DMS53 treated with DMSO at 0.1 percent for 48 hours (cell line): Measurements from ENCODE around the gene CDH4.

Source experiments
- DNase-seq: peaks from one replicate; lab custom pipeline; 2025; ENCODE audit not compliant: unreplicated experiment; lab: John Stamatoyannopoulos, UW

Gene CDH4

DNA sequence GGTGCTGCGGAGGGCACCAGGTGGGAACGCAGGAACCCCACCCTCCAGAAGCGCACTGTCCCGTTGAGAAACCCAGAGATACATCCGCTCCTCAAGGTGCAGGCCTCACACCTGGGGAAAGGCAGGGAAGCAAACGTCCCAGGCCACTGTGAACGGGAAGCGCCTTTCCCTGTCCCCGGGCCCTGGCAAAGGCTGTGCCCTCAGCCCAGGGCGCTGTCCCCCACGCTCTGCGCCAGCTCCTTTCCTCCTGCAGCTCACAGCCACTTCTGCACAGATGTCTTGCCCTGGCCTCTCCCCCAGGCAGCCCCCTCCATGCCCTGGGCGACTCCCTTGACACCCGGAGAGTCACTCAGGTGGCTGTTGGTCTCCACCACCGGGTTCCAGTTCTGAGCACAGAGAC is 609.8 kb downstream of the CDH4 start:
- DNase-seq, result no peak

DNA sequence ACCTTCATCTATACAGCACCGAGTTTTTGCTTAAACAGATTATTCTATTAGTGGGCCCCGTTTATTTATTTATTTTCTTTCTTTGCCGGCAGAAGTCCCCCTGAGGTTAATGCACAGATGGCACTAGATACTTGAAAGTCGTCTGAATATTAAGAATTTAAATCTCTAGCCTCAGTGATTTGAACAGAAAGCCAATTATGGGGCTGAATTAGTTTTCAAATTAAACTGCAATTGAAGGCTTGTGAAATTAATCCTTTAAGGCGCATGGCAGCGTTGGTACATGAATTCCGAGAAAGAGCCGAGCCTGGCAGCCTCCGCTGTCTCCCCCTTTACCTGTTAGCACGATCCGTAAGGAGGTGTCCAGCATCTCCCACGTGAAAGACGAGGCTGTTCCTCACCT is 610.8 kb downstream of the CDH4 start:
- no peak for DNase-seq

DNA sequence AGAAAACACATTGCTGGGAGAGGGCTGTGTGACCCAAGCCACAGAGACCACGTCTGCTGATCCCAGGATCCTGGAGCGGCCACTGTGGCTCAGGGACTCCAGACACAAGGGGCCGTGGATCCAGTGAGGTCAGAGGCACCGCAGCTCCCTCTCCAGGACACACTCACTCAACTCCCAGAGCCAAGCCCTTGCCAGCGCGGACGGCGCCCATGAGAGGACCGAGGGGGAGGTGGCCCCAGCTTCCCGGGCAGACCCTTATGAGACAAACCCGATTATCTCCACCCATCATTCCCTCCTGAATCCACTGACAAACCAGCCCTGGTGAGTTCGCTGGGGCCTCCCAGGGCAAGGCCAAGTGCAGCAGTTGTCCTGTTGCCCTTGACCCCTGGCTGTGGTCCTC is 612.4 kb downstream of the CDH4 start:
- no peak for DNase-seq

DNA sequence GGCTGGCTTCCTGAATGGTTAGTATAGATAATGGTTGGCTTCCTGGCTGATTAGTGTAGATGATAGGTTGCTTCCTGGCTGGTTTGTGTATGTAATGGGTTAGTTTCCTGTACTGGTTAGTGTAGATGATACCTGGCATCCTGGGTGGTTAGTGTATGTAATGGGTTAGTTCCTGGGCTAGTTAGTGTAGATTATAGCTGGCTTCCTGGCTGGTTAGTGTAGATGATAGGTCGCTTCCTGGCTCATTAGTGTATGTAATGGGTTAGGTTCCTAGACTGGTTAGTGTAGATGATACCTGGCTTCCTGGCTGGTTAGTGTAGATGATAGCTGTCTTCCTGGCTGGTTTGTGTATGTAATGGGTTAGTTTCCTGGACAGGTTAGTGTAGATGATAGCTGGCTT is 613.3 kb downstream of the CDH4 start:
- no peak for DNase-seq

GRCh38 chr20:61866165-61866564 is 614.1 kb downstream of the CDH4 start:
- DNase-seq, result no peak

DNA sequence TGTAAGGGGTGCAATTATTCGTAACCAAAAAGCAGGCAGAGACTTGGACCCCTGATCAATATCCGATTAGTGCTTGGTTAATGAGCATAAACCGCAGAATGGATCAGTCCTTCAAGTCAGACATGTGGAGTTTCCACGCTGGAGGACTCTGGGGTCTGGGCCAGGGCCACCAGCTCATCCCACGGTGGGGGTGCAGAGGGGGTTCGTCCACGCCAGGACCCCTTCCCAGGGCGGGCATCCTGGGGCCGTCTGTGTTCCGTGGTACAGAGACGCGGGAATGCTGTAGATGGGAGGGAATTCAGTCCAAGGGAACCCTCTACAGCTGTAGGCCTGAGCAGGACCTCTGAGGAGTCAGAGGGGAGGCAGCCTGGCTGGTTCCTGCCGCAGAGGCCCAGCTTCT is 615.9 kb downstream of the CDH4 start:
- no peak for DNase-seq

DNA sequence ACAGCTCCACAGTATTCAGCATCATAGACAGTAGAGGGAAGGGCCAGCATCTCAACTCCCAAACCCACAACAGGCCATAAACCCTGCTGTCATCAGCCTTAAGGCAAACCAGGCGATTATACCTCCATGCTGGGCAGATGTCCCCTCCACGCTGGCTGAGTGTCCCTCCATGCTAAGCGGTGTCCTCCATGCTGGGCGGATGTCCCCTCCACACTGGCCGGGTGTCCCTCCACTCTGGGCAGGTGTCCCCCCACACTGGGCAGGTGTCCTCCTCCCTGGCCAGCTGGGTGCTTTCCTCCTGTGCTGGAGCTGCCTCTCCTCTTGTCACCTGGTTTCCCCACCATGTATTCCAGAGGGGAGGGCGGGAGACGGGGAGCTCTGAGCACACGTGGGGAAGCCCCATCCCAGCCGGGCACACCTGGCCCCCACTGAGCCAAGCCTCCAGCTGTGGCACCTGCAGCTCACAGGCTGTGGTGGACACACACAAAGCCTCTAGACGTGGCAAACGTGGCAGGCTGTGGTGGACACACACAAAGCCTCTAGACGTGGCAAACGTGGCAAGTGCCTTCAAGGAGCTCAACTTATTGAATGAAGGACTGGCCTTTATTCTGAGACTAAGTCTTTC is 616.5 kb downstream of the CDH4 start:
- no peak for DNase-seq

DNA sequence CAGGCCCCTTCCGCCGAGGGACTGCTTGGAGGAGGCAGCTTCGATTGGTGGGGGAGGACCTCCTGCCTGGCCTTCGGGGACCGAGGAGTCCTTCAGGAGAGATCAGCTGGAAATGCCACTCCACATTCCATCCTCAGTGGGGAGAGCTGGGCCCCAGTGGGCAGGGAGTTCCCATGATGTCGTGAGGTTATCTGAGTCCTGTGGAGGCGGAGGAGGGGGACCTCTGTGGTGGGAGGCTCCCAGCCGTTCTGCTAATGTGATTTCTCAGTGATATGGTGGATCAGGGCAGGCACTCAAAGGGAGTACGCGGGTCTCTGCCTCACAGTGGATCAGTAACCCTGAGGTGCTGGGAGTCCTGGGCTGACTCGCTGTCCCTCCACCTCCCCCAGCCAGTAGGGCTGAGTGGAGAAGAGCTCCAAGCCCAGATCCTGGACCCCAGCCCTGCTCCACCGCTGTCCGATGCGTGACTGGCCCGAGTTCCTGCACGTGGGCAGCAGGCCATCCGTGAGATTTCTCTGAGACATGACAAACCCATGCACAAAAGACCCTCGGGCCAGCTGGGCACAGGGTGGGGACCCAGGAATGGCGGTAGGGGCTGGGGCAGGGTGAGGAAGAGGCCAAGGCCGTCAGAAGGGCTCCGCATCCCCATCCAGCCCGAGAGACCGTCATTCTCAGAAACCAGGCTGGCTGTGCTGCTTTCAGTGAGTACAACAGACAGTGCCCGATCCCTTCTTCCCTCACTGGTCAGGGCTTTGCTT is 617.9 kb downstream of the CDH4 start:
- no peak for DNase-seq

GRCh38 chr20:61871160-61871559 is 619.1 kb downstream of the CDH4 start:
- DNase-seq, result no peak

DNA sequence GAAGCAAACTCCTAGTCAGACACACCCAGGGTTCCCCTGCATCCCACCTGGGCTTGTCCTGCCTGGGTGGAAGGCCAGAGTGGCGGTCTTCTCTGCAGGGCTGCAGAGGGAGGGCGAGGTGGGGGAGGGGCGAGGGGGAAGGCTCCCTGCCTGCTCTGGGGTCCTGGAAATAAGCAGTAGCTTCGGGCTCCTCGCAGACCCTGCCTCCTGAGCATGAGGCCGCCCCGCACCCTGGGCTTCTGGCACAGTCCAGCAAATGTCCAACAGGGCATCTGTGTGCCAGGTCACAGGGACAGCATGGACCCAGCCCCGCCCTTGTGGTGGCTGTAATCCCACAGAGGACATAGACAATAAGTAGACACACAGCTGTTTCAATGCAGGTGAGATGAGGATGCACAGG is 619.9 kb downstream of the CDH4 start:
- DNase-seq, result no peak

- no peak for DNase-seq
Measured at GRCh38 chr20:61872371-61872900, 620.4 kb downstream of the CDH4 start.

GRCh38 chr20:61873651-61874420 is 621.8 kb downstream of the CDH4 start:
- DNase-seq, result no peak

- no peak for DNase-seq
Measured at GRCh38 chr20:61874421-61875068, 622.5 kb downstream of the CDH4 start.

DNA sequence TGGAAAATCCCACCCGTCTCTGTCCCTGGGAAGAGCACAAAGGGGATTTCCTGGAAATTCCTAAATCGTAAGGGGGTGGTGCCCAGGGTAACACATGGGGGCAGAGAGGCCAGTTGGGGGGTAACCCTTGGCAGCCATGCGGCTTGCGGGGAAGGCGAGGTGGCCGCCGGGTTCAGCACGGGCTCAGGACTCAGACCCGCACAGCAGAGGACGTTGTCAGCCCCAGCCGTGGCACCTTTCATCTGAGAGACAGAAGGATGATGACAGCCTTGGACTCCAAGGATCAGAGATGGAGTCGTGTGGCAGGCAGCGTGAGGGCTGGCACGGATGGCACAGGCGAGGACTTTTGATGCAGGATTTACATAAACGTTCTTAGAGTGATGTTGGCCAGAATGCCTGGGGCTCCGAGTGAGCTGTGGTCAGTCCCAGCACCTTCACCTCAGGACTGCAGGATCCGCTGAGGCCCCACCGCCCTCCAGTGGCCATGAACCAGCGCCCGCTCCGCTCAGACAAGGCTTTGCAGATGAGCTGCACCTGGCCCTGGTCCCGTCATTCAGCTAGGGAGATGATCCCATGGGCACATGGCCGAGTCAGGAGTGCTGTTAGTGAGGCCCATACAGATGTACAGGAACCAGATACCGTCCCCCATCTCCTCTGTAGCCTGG is 623.3 kb downstream of the CDH4 start:
- DNase-seq, result no peak

DNA sequence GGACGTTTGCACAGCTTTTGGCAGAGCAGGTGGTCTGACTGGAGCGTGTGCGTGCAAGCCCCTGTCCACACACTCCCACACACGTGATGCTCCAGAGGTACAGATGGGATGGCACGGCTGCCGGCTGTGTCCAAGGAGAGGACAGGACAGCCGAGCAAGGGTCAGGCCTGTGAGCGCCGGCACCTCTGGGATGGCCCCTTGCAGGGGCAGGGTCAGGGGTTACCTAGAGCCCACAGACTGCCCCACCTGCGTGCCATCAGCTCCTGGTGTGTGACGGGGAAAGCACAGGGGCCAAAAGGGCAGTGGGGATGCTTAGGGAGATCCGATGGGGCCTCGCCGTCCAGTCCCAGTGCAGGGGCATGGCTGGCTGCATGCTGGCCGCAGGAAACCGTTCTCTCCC is 623.9 kb downstream of the CDH4 start:
- DNase-seq, result no peak

DNA sequence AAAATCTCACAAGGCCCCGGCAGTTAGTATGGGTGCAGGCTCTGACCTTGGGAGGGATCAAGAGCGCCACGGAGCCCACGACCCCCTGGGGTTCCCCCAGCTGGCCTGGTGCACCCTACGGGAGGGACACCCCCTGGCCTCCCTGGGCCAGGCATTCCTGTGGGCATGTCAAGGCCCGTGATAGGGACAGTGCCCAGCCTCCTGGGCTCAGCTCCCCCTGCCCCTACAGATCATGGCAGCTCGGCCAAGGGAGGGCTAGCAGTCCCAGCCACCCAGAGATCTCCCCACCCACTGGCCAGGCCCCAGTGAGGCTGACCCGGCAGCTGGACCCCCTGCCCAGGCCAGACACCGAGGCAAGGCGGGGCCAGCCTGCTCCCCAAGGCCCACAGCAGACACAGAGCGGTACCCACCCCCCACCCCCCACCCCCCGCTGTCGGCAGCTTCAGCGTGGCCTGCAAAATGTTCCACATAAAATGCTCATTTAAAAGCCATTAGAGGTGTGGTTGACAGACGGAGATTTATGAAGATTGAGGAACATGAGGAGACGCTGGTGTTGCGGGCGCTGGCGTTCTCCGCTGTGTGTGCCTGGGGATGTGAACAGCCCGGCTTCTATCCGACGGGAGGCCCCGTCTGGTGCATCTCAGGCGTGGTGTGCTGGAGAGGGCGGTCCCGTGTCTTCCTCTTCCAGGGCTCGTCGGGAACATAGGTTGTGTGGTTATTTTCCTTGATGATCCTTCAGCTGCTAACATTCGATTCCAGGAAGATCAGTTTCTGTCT is 625.1 kb downstream of the CDH4 start:
- DNase-seq, result no peak

DNA sequence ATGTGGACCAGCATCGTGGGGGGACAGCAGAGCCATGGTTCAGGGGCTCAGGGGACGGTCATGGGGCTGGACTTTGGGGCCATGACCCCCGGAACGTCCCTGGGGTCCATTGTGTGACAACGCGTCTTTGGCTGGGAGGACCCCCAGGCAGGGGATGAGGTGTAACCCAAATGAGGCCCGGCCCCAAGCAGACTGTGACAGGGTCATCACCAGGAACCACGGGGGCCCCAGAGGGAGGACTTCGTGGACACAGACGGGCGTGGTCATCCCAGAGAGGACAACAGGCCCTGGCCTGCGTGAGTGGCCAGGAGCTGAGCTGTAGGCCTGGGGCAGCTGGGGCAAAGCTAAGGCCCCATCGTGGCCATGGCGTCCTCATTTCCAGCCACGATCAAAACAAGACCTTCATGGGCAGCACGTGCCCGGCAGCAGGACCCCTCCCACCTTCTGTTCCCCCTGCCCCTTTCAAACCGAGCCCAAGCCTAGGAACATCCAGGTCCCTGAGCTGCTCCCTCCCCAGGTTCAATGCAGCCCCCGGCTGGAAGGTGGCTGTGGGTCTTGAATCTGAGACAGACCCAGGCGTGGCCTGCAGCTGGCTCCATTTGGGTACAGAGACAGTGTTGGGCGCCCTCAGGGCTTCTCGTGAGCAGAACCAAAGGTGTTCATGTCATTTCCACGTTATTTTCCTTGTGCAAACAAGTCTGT is 625.9 kb downstream of the CDH4 start:
- no peak for DNase-seq

DNA sequence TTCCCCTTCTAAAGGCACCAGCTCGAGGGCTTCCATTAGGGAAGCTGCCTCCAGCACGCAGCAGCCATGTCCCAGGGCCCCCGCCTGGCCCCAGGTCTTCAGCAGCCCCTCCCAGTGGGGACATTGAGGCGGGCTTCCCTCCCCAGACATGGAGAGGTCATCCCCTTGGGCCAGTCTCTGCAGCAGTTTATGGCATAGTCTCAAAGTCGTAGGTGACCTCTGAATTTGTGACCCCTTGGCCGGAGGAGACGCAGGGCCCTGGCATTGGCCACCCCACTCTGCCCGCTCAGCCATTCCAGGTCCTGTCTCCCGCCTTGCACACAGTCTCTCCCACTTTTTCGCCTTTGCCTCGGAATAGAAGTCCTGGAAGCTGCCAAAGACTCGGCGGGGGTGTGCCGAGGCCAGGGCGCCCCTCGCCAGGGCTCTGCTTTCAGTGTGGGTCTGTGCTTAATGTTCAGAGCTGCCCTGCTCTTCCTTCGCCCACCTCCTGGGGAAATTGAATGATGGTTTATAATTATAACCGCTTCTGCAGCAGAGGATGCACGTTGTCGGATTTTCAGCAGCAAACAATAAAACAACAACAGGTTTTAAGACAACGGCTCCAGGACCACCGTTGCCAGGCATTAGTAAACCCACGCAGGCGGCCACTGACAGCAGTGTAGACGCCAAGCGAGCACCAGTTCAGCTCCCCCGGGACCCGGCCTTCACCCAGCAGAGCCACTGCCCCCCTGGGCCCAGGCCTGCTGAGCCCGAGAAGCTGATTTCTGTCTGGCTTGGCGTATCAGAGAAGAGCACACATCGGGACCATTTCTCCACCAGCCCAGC is 626.6 kb downstream of the CDH4 start:
- no peak for DNase-seq

- no peak for DNase-seq
Measured at GRCh38 chr20:61879303-61879620, 627.2 kb downstream of the CDH4 start.
